ENCODE data around the gene SMIM17. TPM values are rescaled to one million over a fixed set of nuclear protein-coding genes. Genes with fewer than 3 reads are reported as not detected.
"Not testable (repeated sequence)": the region's sequence is repeated elsewhere in the genome, so short reads cannot be mapped to it uniquely, and the experiment has no call there.

The SMIM17 gene
- total RNA-seq, 1 experiment from 2014 or later: 0.20 TPM

DNA sequence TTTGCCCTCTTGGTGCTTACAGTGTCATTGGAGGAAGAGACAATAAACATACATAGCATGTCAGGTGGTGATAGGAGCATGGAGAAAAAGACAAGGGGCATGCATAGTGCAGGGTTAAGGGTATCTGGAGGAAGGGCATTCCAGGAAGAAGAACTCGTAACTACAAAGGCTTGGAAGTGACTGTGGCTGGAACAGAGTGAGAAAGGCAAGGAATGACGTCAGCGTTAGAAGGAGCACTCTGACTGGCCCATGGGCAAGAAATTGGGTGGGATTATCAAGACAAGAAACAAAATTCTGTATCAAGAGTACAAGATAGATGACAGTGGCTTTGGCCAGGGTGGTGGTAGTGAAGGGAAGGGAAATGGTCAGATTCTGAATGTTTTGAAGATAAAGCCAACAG lies 11.2 kb downstream of the SMIM17 start:
- DNase-seq (ENCODE audit: extremely low read depth, low read depth): no peak

DNA sequence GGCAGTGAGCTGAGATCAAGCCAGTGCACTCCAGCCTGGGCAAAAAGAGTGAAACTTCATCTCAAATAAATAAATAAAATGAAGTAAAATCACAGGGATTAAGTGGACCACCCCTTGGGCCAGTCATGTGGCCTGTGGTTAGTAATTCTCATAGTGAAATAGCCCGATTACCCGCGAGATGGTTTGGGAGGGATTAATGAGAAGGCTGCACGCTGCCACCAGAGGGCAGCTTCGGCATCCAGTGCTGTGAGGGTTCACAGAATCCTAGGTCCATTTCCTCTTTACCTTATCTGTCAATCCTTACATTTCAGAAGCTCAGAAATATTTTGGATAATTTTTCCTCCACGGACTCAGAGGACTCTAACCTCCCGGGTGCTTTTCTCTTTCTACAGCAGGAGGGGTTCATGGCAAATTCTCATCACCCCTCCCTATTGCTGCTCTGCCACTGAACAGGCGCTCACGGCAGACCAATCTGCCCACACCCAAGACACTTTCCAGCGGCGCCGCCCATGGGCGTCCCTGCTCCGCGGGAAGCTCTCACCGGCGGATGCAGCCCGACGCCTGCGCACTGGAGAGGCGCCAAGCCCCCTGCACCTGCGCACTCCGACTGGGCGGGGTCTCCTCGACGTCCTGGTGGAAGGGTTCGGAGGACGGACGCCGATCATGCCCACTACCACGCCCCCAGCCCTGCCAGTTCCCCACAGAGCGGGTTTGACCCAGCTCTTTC lies 17.6 kb downstream of the SMIM17 start:
- DNase-seq (ENCODE audit: extremely low read depth, low read depth): no peak

DNA sequence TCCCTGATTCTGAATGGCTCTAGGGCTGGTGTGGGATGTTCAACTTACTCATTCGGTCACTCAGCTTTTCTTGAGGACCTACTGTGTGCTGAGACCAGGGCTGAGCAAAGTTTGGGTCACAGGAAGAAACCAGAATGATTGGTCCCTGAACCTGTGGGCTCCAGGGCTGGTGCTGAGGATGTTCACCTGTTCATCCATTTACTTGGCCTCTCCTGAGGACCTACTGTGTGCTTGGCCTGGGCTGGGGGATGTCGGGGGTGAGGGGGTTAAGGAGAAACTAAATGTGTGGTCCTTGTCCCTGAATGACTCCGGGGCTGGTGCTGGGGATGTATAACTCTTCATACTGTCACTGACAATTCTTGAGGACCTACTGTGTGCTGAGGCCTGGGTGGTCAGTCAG lies 18.3 kb downstream of the SMIM17 start:
- DNase-seq (ENCODE audit: extremely low read depth, low read depth): no peak

DNA sequence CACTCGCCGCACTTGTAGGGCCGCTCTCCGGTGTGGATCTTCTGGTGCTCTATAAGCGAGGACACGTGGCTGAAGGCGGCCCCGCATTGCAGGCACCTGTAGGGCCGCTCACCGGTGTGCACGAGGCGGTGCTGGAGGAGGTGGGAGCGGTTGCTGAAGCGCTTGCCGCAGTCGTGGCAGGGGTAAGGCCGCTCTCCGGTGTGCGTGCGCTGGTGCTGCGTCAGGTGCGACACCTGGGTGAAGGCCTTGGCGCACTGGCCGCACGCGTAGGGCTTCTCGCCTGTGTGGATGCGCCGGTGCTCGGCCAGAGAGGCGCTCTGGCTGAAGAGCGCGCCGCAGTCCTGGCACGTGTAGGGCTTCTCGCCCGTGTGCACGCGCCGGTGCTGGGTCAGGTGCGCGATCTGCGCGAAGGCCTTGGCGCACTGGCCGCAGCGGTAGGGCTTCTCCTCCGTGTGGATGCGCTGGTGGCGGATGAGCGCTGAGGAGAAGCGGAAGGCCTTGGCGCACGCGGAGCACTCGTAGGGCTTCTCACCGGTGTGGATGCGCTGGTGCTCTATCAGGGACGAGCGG lies 21.1 kb downstream of the SMIM17 start:
- DNase-seq (ENCODE audit: extremely low read depth, low read depth): no peak

DNA sequence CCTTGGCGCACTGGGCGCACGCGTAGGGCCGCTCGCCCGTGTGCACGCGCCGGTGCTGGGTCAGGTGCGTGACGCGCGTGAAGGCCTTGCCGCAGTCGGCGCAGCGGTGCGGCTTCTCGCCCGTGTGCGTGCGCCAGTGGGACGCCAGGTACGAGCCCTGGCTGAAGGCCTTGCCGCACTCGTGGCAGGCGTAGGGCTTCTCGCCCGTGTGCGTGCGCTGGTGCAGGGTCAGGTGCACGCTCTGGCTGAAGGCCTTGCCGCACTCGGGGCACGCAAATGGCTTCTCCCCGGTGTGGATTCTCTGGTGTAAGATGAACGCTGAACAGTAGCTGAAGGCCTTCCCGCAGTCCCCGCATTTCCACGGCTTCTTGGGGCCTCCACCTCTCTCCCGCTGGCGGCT lies 21.6 kb downstream of the SMIM17 start:
- DNase-seq (ENCODE audit: extremely low read depth, low read depth): no peak

DNA sequence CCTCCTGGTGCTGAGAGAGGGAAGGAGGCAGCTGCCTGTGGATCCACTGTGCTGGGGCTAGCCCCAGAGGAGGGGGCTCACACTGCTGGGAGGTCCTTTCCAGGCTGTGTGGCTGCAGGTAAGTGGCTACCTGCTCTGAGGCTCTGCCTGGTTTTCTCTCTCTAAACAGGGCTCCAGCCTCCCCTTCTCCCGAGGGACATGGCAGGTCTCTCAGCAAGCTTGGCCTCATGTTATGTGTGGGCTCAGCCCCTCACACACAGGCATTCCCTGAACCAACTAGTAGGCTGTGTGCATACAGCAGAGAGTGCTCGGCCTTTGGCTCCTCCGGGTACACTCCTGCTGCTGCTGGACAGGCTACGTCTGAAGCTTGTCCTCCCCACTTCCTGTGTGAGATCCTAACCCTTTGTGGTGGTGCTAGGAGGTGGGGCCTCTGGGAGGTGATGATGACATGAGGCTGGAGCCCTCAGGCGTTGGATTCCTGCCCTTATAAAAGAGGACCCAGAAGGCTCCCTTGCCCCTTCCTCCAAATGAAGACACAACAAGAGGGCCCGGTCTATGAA lies 24.4 kb downstream of the SMIM17 start:
- no peak for DNase-seq (ENCODE audit: extremely low read depth, low read depth)

DNA sequence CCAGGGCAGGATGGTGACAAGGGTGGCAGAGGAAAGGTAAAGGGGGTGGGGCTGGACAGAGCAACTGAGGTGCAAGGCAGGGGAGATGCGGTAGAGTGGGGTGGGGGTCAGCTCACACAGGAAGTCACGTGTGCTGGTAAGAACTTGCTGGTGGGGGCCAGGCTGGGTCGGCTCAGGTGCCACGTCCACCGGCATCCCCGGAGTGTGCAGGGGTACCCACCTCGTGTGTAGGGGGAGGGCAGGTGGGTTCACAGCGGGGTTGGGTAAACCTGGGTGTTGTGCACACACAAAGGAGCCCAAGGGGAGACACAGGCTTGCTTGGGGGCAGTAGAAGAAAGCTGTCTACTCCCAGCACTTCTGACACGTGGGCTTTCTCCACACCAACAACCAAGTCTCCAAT lies 25.7 kb downstream of the SMIM17 start:
- no peak for DNase-seq (ENCODE audit: extremely low read depth, low read depth)

DNA sequence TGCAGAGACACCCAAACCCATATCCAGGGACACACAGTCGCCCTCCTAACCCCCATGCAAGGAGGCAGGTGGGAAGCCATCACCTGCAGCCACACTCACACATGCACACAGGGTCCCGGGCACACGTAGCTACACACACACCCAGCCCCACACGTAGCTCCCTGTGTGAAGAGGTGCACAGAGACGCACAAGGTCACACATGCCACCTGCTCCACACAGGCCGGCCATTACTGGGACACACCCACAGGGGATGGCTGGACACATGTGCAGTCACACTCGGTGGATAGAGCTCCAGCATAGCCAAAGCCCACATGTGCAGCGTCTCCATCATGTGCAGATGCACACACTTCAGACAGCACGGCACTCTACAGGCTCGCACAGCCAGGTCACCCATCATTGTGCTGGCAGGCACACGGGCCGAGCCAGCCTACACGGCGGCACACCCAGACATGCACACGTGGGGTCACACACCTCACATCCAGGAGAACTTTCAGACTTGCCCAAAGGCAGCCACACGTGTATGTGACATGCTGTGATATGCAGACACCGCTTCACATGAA lies 27.5 kb downstream of the SMIM17 start:
- DNase-seq (ENCODE audit: extremely low read depth, low read depth): no peak

DNA sequence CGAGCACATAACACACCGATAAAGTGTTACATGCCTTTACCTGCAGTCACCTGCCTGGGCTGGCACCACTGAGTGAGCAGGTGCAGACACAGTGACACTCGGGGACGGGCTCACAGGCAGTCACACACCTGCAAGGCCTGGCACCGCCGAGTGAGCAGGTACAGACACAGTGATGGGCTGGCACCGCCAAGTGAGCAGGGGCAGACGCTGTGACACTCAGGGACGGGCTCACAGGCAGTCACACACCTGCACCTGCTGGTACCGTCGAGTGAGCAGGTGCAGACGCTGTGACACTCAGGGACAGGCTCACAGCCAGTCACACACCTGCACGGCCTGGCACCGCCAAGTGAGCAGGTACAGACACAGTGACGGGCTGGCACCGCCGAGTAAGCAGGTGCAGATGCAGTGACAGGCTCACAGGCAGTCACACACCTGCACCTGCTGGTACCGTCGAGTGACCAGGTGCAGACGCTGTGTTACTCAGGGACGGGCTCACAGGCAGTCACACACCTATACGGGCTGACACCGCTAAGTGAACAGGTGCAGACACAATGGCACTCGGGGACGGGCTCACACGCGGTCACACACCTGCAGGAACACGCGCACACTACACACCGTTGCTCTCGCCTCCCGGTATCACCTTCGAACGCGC lies 28.1 kb downstream of the SMIM17 start:
- no peak for DNase-seq (ENCODE audit: extremely low read depth, low read depth)

DNA sequence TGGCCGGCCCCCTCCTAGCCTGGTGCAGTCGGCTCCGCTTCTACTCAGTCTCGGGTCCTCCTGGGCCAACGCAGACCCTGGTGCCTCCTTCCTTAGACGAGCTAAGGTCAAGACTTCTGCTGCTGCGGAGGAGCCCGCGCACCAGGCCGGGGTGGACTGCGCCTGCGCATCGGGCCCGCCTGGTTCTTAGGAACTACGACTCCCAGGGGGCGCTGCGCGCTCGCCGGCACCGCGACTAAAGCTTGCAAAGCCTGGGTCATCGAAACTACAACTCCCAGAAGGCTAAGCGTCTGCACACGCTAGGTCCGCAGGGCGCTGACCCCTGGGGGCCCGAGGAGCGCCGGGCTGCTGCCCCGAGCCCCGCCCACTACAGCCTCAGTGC lies 28.6 kb downstream of the SMIM17 start, which contains the start of gene ZNF835:
ZNF835 (minus strand) TSS at position 145 of the 382 bp plus-strand sequence. CDS start 6,559 bp downstream, outside the sequence.
- DNase-seq (ENCODE audit: extremely low read depth, low read depth): no peak

DNA sequence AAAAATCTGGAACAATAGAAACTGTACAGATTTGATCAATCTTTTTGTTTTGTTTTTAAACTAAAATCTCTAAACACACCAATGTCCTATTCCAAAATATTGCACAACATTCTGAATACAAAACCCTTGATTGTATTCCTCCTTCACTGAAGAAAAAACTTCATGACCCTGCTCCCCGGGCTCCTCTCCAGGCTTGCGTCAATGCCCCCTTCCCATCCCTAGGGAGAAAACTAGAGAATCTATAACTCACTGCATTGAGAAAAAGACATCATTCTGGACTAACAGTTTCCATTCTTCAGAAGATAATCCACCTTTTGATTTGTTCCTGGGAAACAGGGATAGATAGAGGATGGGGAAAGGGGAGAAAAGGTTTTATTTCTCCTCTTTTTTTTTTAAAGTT lies 29.7 kb downstream of the SMIM17 start:
- not testable (repeated sequence) for DNase-seq (ENCODE audit: extremely low read depth, low read depth)

DNA sequence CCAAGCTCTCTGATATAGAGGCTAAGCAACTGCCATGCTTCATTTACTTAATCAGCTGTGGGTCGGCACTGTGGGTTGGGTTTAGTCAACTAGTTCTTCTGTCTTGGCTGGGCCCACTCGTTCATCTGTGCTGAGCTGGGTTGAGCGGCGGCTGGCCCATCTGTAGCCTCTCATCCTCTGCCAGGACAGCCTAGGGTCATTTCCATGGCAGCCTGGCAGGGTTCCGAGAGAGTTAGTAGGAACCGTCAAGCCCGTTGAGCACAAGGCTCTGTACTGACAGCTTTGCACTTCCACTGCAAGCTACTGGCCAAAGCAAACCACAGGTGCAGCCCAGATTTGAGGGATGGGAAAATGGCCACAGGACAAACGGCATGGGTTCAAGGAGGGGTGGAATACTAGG lies 35.2 kb downstream of the SMIM17 start:
- DNase-seq (ENCODE audit: extremely low read depth, low read depth): no peak

DNA sequence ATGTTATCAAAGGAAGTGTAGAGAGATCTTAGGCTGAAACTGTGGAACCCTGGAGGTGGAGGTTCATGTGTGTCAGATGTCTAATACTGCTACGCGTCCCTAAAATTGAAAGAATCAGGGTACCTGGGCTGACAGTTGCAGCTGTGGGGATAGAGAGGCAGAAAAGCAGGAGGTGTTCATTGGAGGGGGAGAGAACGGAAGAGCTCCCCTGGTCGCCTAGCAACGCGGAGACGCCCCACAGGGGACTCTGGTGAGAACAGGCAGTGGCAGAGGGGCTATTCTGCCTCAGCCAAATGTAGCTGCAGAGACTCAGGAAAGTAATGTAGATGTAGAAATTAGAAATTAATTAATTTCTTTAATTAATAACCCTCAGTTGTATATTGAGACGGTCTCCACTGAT lies 38.7 kb downstream of the SMIM17 start:
- no peak for DNase-seq (ENCODE audit: extremely low read depth, low read depth)

DNA sequence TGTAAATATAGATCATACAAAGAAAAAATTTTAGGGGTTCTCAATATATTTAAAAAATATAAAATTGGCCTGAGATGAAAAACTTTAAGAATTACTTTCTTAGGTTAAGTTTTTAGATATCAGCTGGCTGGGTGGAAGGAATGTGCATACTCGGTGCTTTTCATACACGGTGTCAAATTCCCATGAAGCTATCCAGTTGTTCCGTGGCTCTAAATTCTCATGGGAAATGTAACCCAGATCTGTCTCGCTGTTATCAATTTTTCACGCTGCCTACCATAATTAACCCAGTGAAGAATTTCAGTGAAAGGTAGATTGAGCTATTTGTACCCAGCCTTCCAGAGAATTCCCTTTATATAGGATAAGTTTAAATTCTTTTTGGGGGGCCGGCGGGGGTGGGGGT lies 40.2 kb downstream of the SMIM17 start:
- DNase-seq (ENCODE audit: extremely low read depth, low read depth): no peak

DNA sequence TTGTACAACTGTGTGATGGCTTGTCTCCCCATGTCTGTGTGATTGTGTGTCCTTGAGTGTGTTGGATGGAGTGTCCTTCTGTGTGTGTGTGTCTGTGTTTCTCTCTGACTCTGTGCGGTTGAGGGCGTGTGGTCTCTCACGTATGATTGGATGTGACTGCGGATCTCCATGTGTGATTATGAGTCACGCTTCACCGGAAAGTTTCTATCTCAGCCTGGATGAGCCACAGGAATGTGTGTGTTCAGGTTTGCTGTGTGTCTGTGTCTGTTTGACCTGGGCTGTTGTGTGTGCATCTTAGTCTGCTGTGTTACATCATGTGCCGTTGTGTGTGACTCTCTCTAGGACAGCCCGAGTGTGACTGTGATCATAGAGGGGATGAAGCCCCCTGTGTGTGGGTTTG lies 44.1 kb downstream of the SMIM17 start:
- no peak for DNase-seq (ENCODE audit: extremely low read depth, low read depth)

DNA sequence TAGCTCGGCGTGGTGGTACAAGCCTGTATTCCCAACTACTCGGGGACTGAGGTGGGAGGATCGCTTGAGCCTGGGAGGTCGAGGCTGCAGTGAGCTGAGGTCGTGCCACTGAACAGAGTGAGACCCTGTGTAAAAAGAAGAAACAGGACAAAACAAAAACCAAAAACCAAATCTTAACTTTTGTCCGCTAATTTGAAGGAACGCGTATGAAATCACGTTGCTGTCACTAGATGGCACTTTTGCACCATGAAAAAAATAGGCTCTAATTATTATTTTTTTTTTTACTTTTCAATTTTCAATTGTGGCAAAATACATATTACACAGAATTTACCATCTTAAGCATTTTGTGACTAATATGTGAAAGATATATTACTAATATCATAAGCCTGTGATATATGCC lies 46.2 kb downstream of the SMIM17 start:
- no peak for DNase-seq (ENCODE audit: extremely low read depth, low read depth)

DNA sequence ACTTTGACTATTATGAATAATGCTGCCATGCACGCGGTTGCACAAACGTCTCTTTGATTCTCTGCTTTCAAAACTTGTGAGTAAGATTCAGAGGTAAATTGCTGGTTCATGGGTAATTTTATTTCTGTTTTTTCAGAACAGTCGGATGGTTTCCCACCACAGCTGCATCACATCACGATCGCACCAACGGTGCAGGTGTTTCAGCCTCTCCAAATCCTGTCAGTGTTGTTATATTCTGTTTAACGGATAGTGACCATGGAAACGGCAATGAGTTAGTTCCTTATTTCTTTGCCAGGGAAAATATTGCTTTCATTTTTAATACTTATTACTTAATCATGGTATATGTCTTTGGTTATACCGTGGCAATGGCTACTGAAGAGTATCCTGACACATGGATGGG lies 47.7 kb downstream of the SMIM17 start:
- no peak for DNase-seq (ENCODE audit: extremely low read depth, low read depth)

DNA sequence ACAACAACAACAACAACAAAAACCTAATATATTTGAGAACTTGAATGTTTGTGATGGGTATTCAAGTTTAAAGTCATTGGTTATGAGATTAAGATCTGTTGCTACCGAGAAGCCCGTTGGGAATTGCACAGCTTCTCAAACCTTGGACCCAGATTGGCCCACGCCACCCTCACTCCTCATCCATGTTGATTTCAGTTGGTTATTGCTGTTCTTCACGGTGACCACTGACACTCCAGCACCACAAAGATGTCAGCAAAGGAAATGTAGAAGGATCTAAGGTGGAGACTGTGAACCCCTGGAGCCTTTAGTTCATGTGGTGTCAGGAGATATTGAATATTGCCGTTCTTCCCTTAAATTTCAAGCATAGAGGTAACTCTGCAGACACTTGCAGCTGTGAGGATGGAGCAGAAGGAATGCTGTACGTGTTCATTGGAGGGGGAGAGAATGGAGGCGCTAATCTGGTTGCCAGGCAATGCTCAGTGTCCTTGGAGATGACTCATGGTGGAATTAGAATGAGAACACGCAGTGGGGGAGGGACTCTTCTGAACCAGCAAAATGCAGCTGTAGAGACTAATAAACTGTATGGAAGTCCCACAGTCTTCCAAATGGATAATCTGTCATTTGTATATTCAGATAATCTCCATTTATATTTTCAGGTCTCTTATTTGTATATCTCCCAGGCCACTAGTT lies 49.4 kb downstream of the SMIM17 start:
- DNase-seq (ENCODE audit: extremely low read depth, low read depth): no peak

DNA sequence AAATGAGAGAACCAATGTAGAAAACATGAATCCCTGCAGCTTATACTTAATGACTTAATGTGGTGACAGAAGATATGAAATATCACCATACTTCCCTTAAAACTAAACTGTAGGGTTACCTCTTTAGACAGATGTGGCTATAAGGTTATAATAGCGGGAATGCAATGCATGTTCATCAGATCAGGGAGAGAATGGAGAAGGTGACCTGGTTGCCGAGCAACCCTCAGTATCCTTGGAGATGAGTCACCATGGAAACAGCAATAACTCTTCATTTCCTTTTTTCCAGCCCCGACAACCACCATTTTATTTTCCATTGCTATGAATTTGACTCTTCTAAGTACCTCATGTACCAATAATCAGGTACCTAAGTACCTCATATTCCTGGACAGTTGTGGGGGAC lies 56.6 kb downstream of the SMIM17 start:
- no peak for DNase-seq (ENCODE audit: extremely low read depth, low read depth)

DNA sequence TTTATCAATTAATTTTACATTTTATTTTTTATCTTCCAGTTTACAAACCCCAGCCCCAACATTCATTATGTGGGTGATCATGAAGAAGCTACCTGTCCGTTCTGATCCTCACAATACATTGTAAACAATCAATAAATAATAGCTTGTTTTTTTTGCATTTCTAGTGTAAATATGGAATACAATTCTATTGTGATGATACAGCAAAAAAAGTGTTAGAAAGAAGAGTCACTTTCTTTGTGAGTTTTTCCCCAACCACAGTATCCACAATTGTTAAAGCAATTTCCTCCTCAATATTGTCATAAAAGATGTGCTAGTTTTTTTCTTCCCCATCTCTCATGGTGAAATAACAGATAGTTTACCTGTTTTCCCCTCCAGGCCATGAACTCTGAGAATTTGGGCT lies 58.9 kb downstream of the SMIM17 start:
- DNase-seq (ENCODE audit: extremely low read depth, low read depth): no peak

DNA sequence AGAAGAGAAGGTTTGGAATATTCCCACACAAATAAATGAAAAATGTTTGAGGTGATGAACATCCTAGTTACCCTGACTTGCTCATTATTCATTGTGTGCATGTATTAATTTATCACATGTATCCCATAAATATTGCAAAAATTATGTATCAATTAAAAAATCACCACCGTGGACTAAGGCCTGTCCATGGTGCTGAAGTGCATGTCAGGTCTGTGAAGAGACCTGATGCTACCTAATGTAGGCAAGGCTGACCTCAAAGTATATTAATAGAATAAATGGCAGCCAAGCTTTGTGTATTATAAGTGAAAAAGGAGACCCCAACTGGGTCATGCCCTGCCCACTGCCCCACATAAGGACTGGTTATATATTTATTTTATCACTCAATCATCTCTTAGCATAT lies 63.0 kb downstream of the SMIM17 start:
- DNase-seq (ENCODE audit: extremely low read depth, low read depth): no peak
